KOPT-K1 (cell line): ENCODE results near the gene CD81.

Source experiments
- H3K27ac ChIP-seq: fragments of 200-600 bp; sonication (generic); 2 replicates; pipeline ENCODE4 v1.5.1; 2016; ENCODE audit warnings: antibody characterized with exemption, mild to moderate bottlenecking, low read depth, low read length; ENCODE audit not compliant: poor library complexity, severe bottlenecking
- H3K36me3 ChIP-seq: fragments of 200-600 bp; sonication (generic); 2 replicates; pipeline ENCODE4 v1.5.1; 2017; ENCODE audit warnings: antibody characterized with exemption, mild to moderate bottlenecking, low read length, moderate library complexity; ENCODE audit not compliant: insufficient read depth
- H3K9me3 ChIP-seq: fragments of 200-600 bp; sonication (generic); 2 replicates; pipeline ENCODE4 v1.5.1; 2017; ENCODE audit warnings: antibody characterized with exemption, low read length, mild to moderate bottlenecking; ENCODE audit not compliant: insufficient read depth, poor library complexity, severe bottlenecking

The CD81 gene

DNA sequence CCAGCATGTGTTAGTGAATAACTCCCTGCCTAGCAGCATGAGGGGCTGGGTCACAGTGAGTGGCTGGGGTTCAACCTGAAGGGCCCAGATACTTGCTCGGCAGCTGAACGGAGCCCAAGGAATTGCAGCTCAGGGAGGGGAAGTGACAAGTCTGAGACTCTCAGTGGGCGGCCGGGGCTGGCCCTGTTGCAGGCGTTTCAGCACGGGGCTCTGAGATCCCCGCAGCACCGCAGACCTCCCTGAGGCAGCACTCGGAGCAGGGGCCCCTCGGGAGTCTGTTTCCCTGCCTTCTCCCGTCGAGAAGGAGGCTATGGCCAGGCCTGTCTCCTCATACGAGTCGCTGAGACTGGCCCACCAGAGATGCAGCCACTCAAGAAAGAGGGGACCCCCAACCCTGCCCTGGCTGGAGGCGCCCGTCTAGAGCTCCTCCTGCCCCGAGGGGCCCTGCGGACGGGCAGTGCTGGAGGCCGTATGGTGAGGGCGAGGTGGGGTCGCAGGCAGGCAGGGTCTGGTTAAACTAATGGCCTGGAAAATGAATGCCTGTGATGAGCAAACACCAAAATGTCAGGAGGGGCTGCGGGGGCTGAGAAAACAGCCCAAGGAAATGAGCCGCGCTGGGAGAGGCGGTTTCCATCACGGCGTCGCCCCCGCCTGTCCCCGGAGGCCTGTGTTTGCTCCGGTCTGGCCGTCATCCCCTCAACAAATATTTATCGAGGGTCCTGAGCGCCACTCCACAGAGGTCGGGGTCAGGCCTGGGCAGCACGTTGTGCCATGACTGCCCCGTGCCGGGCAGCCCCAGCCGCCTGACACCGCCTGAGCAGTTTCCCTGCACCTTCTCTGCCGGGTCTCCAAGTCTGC lies 32.7 kb downstream of the CD81 start:
- no peaks in the 10 kb centered on the region for H3K36me3 ChIP-seq
- H3K27ac ChIP-seq: no peak overlapping the region
- H3K9me3 ChIP-seq: no peaks in the 10 kb centered on the region

DNA sequence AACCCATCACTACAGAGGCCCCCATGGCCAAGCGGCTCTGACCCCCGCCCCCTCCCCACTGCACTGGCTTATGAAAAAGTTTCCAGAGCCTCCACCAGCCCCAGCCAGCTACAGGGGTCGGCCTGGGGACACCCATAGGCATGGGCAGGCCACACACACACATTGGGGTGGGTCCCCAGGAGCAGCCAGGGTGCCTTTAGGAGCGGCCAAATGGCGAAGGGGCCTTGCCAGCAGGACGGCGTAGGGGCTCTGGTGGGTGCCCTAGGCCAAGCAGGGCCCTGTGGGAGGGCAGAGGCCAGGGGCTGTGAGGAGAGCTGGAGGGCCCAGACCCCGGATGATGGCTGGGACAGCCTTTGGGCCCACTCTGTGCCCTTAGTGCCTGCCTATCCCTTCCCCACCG lies 33.5 kb downstream of the CD81 start:
- Histone ChIP-seq H3K27ac (no peak overlapping the region), H3K9me3 (no peaks in the 10 kb centered on the region), H3K36me3 (no peaks in the 10 kb centered on the region)

DNA sequence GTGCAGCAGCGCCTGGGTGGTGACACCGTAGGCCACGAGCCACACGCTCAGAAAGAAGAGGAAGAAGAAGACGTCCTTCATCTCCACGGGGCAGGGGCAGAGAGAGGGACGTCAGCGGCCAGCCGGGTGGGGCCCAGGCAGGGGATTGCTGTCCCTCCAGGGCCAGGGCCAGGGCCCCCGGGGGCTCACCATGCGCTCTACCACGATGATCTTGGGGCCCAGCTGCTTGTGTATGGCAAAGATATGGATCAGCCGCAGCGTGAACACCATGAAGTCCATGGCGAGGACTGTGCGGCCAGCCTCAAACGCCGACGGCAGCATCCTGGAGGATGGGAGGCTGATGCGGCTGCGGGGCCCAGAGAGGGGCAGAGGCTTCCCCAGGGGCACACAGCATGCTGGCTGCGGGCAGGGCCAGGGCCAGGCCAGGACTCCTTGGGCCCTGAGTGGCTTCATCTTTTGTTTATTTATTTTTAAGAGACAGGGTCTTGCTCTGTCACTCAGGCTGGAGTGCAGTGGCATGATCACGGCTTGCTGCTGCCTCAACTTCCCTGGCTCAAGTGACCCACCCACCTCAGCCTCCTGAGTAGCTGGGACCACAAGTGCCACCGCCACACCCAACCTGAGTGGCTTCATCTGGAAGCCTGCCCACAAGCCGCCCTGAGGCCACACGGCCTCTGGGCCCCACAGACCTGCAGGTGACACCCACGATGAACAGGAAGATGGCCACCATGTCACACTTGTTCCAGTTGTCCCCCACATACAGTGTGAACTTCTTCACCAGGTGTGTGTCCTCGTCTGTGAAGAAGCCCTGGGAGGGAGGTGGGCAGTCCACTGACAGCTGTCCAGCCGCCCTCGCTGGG lies 34.6 kb downstream of the CD81 start:
- no peaks in the 10 kb centered on the region for H3K9me3 ChIP-seq

DNA sequence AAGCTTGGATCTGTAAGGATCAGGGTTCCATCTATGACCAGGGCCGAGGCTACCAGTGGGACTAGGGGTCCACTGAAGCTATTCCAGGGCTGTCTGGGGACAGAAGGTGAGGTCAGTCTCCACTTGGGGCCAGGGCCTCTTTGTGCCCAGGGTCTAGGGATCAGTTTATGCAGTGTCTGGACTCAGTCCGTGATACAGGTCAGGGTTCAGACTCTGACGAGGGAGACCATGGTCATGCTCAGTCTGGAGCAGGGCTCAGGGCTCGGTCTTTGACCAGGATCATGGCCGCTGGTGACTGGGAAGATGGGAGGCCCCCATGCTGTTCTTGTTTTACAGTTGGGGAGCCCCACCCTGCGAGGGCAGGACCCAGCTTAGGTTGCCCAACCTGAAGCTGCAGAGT lies 35.2 kb downstream of the CD81 start:
- Histone ChIP-seq H3K36me3 (no peaks in the 10 kb centered on the region), H3K27ac (no peak overlapping the region), H3K9me3 (no peaks in the 10 kb centered on the region)

More for the DNA sequence above, 34.6 kb downstream of the CD81 start:
- H3K27ac ChIP-seq: no peak overlapping the region
- no peaks in the 10 kb centered on the region for H3K36me3 ChIP-seq

DNA sequence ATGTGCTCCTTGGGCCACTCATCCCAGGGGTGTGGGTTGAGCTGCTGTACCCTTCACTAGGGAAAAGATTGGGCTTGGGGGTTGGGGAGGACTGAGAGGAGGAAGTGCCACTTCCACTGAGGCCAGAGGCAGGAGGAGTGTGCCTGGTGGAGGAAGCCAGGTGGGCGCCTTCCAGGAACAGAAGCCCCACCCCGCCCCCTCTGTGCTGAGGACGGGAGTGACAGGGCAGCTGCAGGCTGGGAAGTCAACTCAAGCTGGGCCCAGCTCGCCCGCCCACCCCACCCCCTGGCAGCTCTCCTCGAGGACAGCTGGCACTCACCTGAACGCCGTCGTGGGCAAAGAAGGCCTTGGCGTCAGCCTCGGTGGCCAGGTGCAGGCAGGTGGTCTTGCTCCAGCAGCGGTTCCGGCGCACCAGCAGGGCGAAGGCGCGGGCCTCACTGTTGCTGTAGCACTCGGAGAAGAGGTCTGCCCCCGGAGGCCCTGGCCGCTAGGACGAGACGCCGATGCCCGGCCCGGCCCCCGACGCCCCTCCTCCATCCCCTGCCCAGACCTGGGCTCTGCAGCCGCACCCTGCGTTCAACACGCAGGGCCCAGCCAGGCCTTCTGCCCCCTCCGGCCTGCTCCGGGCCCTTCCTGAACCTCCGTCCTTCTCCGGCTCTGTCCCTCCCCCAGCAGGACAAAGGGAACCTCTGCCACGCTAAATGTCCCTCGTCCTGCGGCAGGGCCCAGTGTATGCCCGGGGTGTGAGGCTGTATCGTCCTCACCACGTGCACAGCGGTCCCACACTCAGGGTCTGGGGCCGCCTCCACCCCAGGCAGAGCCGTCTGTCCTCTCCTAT lies 36.9 kb downstream of the CD81 start:
- Histone ChIP-seq H3K9me3 (no peaks in the 10 kb centered on the region), H3K36me3 (no peaks in the 10 kb centered on the region), H3K27ac (no peak overlapping the region)

DNA sequence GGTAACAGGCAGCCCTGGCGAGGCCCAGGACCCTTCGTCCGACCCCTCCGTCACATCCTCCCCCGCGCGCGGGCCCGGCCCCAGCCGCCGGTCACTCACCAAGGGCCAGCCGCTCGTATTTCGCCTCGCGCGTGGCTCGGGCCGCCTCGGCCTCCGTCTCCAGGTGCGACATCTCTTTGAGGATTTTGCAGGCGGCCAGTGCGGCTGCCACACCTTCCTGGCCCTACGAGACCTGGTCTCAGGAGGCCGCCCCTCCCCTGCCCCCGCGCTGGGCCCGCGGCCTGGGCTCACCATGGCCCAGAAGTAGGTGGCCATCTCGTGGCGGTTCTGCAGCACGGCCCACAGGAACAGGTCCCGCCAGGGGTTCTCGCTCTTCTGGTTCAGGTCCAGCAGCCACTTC lies 37.5 kb downstream of the CD81 start:
- no peak overlapping the region for H3K27ac ChIP-seq
- H3K9me3 ChIP-seq: no peaks in the 10 kb centered on the region
- H3K36me3 ChIP-seq: no peaks in the 10 kb centered on the region

DNA sequence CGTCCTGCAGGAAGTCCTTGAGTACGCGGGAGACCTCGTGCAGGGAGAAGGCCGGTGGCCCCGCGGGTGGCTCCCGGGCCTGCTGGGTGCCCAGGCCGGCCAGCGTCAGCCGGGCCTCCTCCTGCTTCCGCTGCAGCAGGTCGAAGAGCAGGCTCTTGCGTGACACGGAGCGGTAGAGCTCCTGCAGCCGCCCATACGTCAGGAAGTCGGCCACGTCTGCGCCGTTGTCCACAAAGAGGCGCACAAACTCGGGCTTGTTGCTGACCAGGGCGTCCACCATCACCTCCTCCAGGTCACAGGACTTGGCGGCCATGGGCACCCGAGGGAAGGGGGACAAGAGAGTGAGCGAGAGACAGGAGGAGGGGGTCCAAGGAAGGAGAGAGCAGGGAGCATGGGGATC lies 38.1 kb downstream of the CD81 start:
- Histone ChIP-seq H3K27ac (no peak overlapping the region), H3K9me3 (no peaks in the 10 kb centered on the region), H3K36me3 (no peaks in the 10 kb centered on the region)

DNA sequence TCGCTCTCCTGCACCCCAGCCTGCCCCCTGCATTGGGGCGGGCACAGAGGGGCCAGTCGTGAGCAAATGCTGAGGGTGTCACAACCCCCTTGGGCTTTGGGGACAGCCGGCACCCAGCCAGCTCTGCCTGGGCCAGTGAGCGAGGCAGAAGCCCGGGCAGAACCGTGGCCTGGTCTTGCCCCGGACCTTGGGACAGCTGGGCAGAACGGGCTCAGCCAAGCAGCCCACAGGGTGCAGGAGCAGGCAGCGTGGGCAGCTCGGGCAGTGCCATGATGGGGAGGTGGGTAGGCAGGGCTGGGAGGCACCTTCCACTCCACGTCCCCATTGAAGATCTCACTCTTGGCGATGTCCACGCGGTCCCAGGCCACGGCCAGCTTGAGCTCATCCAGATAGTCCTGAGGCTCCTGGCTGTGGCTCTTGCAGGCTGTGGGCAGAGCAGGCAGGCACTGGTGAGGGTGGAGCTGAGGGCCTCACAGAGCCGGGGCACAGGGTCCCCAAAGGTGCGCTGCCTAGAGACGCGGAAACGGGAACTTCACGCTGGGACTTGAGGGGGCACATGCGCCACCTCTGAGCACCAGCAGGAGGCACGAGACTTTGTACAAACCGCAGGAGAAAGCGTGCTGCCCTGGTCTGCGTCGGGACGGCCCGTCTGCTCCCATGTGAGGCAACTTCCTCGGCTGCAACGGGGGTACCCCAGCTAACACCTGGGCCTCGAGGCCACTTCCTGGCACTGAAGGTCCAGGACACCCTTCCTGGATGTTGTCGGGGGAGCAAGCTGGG lies 38.7 kb downstream of the CD81 start:
- Histone ChIP-seq H3K36me3 (no peaks in the 10 kb centered on the region), H3K9me3 (no peaks in the 10 kb centered on the region), H3K27ac (no peak overlapping the region)

DNA sequence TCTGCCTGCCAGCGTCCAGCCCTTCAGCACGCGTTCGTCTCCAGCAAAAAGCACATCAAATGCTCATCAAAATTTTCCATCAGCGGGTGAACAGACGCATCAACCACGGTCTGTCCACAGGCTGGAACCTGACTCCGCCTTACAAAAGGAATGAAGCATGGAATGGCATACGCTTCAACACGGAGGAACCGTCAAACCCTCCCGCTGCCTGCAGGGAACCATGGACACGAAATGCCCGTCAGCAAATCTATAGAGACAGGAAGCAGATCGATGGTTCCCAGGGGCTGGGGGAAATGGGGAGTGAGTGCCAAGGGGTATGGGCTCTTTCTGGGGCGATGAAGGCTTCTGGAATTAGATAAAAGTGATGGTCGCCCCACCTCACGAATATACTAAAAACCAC lies 39.7 kb downstream of the CD81 start:
- no peaks in the 10 kb centered on the region for H3K36me3 ChIP-seq

DNA sequence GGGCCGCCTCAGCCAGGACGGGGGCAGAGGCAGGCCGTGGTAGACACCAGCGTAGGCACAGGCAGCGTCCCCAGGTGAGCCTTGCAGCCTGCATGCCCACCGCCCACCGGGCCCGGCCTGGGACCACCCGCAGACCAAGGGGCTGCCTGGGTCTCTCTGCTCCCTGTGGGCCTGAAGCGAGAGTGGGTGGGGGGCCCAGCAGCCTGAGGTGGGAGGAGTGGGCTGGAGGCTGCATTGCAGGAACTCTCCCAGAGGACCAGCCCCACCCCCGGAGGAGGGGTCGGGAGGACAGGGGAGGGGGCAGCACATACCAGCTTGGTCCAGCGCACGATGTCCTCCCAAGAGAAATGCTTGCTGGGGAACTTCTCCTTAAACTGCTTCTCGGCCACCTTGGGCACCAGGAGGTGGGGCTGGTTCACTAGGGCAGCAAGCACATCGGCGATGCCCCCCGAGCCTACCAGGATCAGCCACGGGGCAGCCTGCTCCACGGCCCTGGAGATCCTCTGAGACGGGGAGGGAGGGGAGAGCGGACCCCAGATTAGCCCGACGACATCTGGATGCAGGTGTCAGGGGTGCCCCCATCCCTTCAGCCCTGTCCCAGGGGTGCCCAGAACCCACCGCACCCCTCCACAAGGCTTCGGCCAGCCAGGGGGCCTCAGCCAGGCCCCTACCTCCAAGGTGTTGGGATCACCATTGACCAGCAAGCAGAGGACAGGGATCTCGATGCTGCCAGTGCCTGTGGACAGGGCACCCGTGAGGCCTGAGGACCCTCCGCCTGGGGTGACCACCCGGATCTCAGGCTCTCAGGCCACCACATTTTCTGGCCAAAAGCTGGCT lies 41.0 kb downstream of the CD81 start:
- Histone ChIP-seq H3K9me3 (no peaks in the 10 kb centered on the region), H3K27ac (no peak overlapping the region), H3K36me3 (no peaks in the 10 kb centered on the region)

More for the DNA sequence above, 39.7 kb downstream of the CD81 start:
- H3K9me3 ChIP-seq: no peaks in the 10 kb centered on the region
- no peak overlapping the region for H3K27ac ChIP-seq

DNA sequence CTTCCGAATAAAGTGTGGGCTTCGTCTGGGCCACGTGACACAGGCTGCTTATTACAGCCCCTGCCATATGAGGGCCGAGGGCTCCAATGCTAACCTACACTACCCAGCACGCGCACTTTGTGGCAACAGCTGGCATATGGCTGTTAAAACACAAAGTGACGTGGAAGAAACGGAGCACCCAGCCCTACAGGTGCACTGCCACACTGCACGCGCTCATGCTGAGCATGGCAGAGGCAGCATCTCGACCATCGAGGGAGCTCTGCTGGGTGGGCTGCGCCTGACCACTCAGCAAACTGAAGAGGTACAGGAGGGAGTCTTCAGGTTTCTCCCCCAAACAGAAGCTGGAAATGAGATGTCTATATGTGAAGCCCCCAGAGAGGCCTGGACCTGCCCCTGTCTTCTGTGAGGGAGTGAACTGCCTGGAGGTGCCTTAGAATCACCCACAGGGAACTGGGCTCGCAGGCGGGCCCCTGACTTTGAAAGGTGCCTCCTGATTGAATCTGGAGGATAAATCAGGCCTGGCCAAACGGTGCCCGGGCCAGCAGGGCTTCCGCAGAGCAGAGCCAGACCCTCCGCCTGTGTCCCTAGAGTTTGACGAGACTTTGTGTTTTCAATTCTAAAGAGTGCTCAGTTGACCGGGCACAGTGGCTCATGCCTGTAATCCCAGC lies 41.7 kb downstream of the CD81 start:
- Histone ChIP-seq H3K36me3 (no peaks in the 10 kb centered on the region), H3K9me3 (no peaks in the 10 kb centered on the region), H3K27ac (no peak overlapping the region)

DNA sequence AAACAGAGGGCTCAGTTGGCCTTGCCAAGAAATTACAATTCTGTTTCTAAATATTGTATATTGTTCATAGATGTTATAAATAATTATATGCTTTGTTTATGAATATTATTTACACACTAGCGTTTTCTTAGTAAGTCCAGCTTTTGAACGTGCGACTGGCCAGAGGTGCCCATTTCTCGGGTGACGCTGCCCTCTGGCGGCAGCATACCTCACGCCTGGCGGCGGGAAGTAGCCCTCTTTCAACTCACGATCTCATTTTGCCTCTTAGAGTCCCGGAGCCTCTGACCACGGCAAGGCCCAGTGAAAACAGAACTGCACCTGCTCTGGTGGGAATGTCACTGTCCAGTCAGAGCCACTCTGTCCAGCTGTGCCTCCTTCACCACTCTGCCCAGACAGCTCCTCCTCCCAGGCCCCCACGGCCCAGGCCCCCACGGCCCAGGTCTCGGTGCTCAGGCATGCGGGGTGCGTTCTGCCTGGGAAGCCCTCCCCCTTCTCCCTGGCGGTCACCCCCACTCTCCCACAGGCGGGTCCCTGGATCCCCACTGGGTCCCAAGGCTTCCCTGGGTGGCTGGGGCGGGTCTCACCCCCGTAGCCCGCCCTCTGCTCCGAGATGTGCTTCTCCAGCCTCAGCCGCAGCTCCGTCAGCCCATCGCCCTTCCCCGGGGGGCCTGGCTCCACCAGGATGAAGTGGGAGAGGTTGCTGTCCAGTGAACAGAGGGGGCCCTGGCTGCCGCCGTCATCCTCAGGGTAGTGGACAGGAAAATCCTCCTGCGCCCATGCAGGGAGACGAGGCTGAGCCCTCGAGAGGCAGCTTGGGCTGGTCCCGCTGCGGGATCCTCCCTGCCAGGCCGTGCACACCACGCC lies 42.8 kb downstream of the CD81 start:
- H3K9me3 ChIP-seq: no peaks in the 10 kb centered on the region
- no peaks in the 10 kb centered on the region for H3K36me3 ChIP-seq
- H3K27ac ChIP-seq: no peak overlapping the region
